ENCODE results near the gene PKD2. TPM values are rescaled to one million over a fixed set of nuclear protein-coding genes. Genes with fewer than 3 reads are reported as not detected.

The PKD2 gene
- total and polyA plus RNA-seq, 2 of the 13 experiments (the other 11 are each of a cell fraction or from before 2014, with no cell fraction given), result 5.6 to 9.1 TPM

GRCh38 chr4:88008743-88009171 is 1.3 kb downstream of the PKD2 start:
- no peak for DNase-seq (ENCODE audit: low spot score)
- Histone ChIP-seq H3K27ac (ENCODE audit: extremely low read length, insufficient read depth, low read length) (no peak overlapping the region), H3K4me1 (ENCODE audit: insufficient read depth, low read length) (peaks cover 55% of the 10 kb centered on the region), H3K9me3 (ENCODE audit: low read length) (no peaks in the 10 kb centered on the region), H3K4me2 (ENCODE audit: low read depth, low read length) (peak overlapping the region; percentile 82), H2AFZ (ENCODE audit: low read length) (no peak overlapping the region), H4K20me1 (ENCODE audit: insufficient read depth, low read length) (no peaks in the 10 kb centered on the region), H3K36me3 (replicated peaks in 1 of 2; ENCODE audit: control insufficient read depth in 1 of 2, insufficient read depth in 2 of 2, low read length in 2 of 2) (no peaks in the 10 kb centered on the region), H3K79me2 (ENCODE audit: insufficient read depth, low read length) (peaks cover 12% of the 10 kb centered on the region), H3K9ac (ENCODE audit: insufficient read depth, low read depth, low read length) (peak overlapping the region; percentile 26; the same call in 1 of the 2 replicates), H3K27me3 (ENCODE audit: control insufficient read depth in 1 of 2, insufficient read depth in 2 of 2, low read length in 2 of 2) (peaks cover 4 to 25% of the 10 kb centered on the region in 2 experiments), H3K4me3 (replicated peaks in 1 of 3; ENCODE audit: insufficient read depth in 1 of 3, low read depth in 2 of 3, low read length in 3 of 3) (peak overlapping the region; percentile 70 to 84 (median 75); a peak in 5 of 6 replicates)
- no peak for ATAC-seq
- no TSS peak for BruUV-seq (replicated peaks)
- peak; percentile 39 for FAIRE-seq
- 21% methylated on average over 5 of the region's 5 CpGs for WGBS (ENCODE audit: low lambda C conversion rate)
- in situ Hi-C loops (cut with HindIII; ENCODE audit: extremely low pct_ligation_motif_present, low pct_unique_long_range_greater_than_20kb), result no loop called here
- intact Hi-C loops (cut with micrococcal nuclease; ENCODE audit: unreplicated experiment), result no loop called here
- CTCF ChIA-PET (ENCODE audit: low intra/inter-chr PET ratio, low total read pairs), result no interaction called here
- POLR2A ChIA-PET, result no interaction called here
- TF ChIP-seq BRCA1 (CRISPR knock-in tag; IDR thresholded peaks at IDR 0.05) (no peak), THYN1 (CRISPR knock-in tag; IDR thresholded peaks at IDR 0.05; ENCODE audit: borderline replicate concordance, low read depth) (no peak), GTF2F1 (IDR thresholded peaks at IDR 0.05; ENCODE audit: low read length) (no peak), ZNF557 (CRISPR knock-in tag; IDR thresholded peaks at IDR 0.05) (no peak), ZNF749 (CRISPR knock-in tag; IDR thresholded peaks at IDR 0.05; ENCODE audit: borderline replicate concordance) (no peak), SKI (IDR thresholded peaks at IDR 0.05; ENCODE audit: partially characterized antibody) (no peak), NFKB2 (CRISPR knock-in tag; IDR thresholded peaks at IDR 0.05; ENCODE audit: borderline replicate concordance) (no peak), FLYWCH1 (CRISPR knock-in tag; IDR thresholded peaks at IDR 0.05) (no peak), ZNF260 (CRISPR knock-in tag; IDR thresholded peaks at IDR 0.05; ENCODE audit: borderline replicate concordance, low read depth) (no peak), ZFAT (CRISPR knock-in tag; conservative IDR thresholded peaks at IDR 0.05) (no peak), SAP130 (CRISPR knock-in tag; IDR thresholded peaks at IDR 0.05; ENCODE audit: low read depth) (no peak), NR2F1 (CRISPR knock-in tag; IDR thresholded peaks at IDR 0.05) (no peak), GPBP1L1 (CRISPR knock-in tag; IDR thresholded peaks at IDR 0.05) (no peak), ZNF891 (CRISPR knock-in tag; IDR thresholded peaks at IDR 0.05) (no peak), ZNF430 (CRISPR knock-in tag; IDR thresholded peaks at IDR 0.05) (no peak), ZNF720 (CRISPR knock-in tag; IDR thresholded peaks at IDR 0.05) (no peak)

All from HepG2 (cell line).